ENCODE measurements around the gene FLNB. TPM values are rescaled to one million over a fixed set of nuclear protein-coding genes. Genes with fewer than 3 reads are reported as not detected.

FLNB gene
- total RNA-seq, 1 experiment from 2014 or later, result 309 TPM

- TF ChIP-seq POLR2AphosphoS5 (IDR thresholded peaks at IDR 0.05; ENCODE audit: low read depth, low read length), result no peak
- TF ChIP-seq CTCF (IDR thresholded peaks at IDR 0.05), result no peak
- no peak for TF ChIP-seq SIN3A (IDR thresholded peaks at IDR 0.05; ENCODE audit: borderline replicate concordance, insufficient read depth, low read depth, low read length)
- no peak for TF ChIP-seq TCF7L2 (IDR thresholded peaks at IDR 0.05; ENCODE audit: low read depth, low read length)
- TF ChIP-seq REST (IDR thresholded peaks at IDR 0.05; ENCODE audit: insufficient read depth in 1 of 2, low read depth in 2 of 2, low read length in 1 of 2), result no peak
- ATAC-seq (no peak), DNase-seq (ENCODE audit: low read depth, low spot score) (no peak)
- BruUV-seq (replicated peaks), result no TSS peak
- CTCF ChIA-PET, result no interaction called here
- intact Hi-C loops (cut with micrococcal nuclease; ENCODE audit: unreplicated experiment) (no loop called here), in situ Hi-C loops (cut with HindIII; ENCODE audit: low pct_unique_long_range_greater_than_20kb, low sequenced_read_pairs) (no loop called here)
- Histone ChIP-seq H3K4me3 (ENCODE audit: low read depth in 2 of 2, low read length in 2 of 2) (no peak overlapping the region), H3K27me3 (ENCODE audit: control insufficient read depth, insufficient read depth, low read length) (no peaks in the 10 kb centered on the region), H3K4me1 (ENCODE audit: control insufficient read depth, insufficient read depth, low read length) (peaks cover 88% of the 10 kb centered on the region), H3K27ac (ENCODE audit: low read length) (peak overlapping the region; percentile 68), H3K36me3 (ENCODE audit: control insufficient read depth, insufficient read depth, low read length) (no peaks in the 10 kb centered on the region), H3K9me3 (ENCODE audit: control insufficient read depth, insufficient read depth, low read depth, low read length) (no peaks in the 10 kb centered on the region)
- POLR2A ChIA-PET, result interaction anchor here (0.7 kb wide), 1 partner anchor 14 kb away, joined by 3 read pairs; no protein-coding TSS in a partner anchor
Measured at GRCh38 chr3:58022490-58022889, 14.3 kb downstream of the FLNB start.

GRCh38 chr3:58023531-58023930 is 15.3 kb downstream of the FLNB start:
- H3K27ac ChIP-seq (ENCODE audit: low read length), result peak overlapping the region; percentile 73
- no TSS peak for BruUV-seq (replicated peaks)
- no peaks in the 10 kb centered on the region for H3K27me3 ChIP-seq (ENCODE audit: control insufficient read depth, insufficient read depth, low read length)
- intact Hi-C loops (cut with micrococcal nuclease; ENCODE audit: unreplicated experiment), result no loop called here
- in situ Hi-C loops (cut with HindIII; ENCODE audit: low pct_unique_long_range_greater_than_20kb, low sequenced_read_pairs), result no loop called here
- H3K4me3 ChIP-seq (ENCODE audit: low read depth in 2 of 2, low read length in 2 of 2), result no peak overlapping the region
- ChIA-PET CTCF (no interaction called here), POLR2A (interaction anchor here (0.7 kb wide), 1 partner anchor 193 kb away, joined by 10 read pairs; no protein-coding TSS in a partner anchor)
- H3K36me3 ChIP-seq (ENCODE audit: control insufficient read depth, insufficient read depth, low read length), result no peaks in the 10 kb centered on the region
- peaks cover 89% of the 10 kb centered on the region for H3K4me1 ChIP-seq (ENCODE audit: control insufficient read depth, insufficient read depth, low read length)
- DNase-seq (ENCODE audit: low read depth, low spot score) (no peak), ATAC-seq (no peak)
- TF ChIP-seq REST (IDR thresholded peaks at IDR 0.05; ENCODE audit: insufficient read depth in 1 of 2, low read depth in 2 of 2, low read length in 1 of 2) (no peak), SIN3A (IDR thresholded peaks at IDR 0.05; ENCODE audit: borderline replicate concordance, insufficient read depth, low read depth, low read length) (no peak), POLR2AphosphoS5 (IDR thresholded peaks at IDR 0.05; ENCODE audit: low read depth, low read length) (no peak), CTCF (IDR thresholded peaks at IDR 0.05) (no peak), TCF7L2 (IDR thresholded peaks at IDR 0.05; ENCODE audit: low read depth, low read length) (no peak)
- H3K9me3 ChIP-seq (ENCODE audit: control insufficient read depth, insufficient read depth, low read depth, low read length), result no peaks in the 10 kb centered on the region

All from Panc1 (cell line).